HG03439 (cell line): Measurements from ENCODE around the gene PRKN.
"Not testable (repeated sequence)": the region's sequence is repeated elsewhere in the genome, so short reads cannot be mapped to it uniquely, and the experiment has no call there.

Source experiments
- ATAC-seq: cut with Tn5 transposase; IDR thresholded peaks from one replicate; pipeline ENCODE4 v1.9.1; 2021; ENCODE audit warnings: mild to moderate bottlenecking, moderate library complexity; ENCODE audit not compliant: unreplicated experiment

PRKN gene

GRCh38 chr6:161542346-161542980 is 1185.1 kb downstream of the PRKN start:
- ATAC-seq, result no peak

GRCh38 chr6:161540532-161540931 is 1187.0 kb downstream of the PRKN start:
- no peak for ATAC-seq

- no peak for ATAC-seq
These were observed 1191.3 kb downstream of the PRKN start for GRCh38 chr6:161536224-161536630.

- no peak for ATAC-seq
These were observed 1193.2 kb downstream of the PRKN start for GRCh38 chr6:161534264-161534873.

GRCh38 chr6:161533266-161533665 is 1194.3 kb downstream of the PRKN start:
- no peak for ATAC-seq

- no peak for ATAC-seq
These were observed 1195.0 kb downstream of the PRKN start for GRCh38 chr6:161532536-161532935.

GRCh38 chr6:161526794-161527193 is 1200.8 kb downstream of the PRKN start:
- ATAC-seq, result no peak

- ATAC-seq, result no peak
These were observed 1204.2 kb downstream of the PRKN start for GRCh38 chr6:161523362-161523761.

GRCh38 chr6:161522276-161522675 is 1205.3 kb downstream of the PRKN start:
- ATAC-seq, result no peak

GRCh38 chr6:161511447-161512095 is 1216.0 kb downstream of the PRKN start:
- ATAC-seq, result no peak

GRCh38 chr6:161508341-161508740 is 1219.2 kb downstream of the PRKN start:
- ATAC-seq, result no peak

GRCh38 chr6:161507375-161507774 is 1220.2 kb downstream of the PRKN start:
- ATAC-seq, result no peak

- no peak for ATAC-seq
These were observed 1224.0 kb downstream of the PRKN start for GRCh38 chr6:161503570-161503969.

- no peak for ATAC-seq
These were observed 1228.7 kb downstream of the PRKN start for GRCh38 chr6:161498881-161499280.

GRCh38 chr6:161498359-161498758 is 1229.2 kb downstream of the PRKN start:
- no peak for ATAC-seq

- no peak for ATAC-seq
These were observed 1230.6 kb downstream of the PRKN start for GRCh38 chr6:161496941-161497340.

GRCh38 chr6:161496271-161496670 is 1231.3 kb downstream of the PRKN start:
- ATAC-seq, result not testable (repeated sequence)

- no peak for ATAC-seq
These were observed 1233.0 kb downstream of the PRKN start for GRCh38 chr6:161494566-161494965.

GRCh38 chr6:161493576-161494118 is 1233.9 kb downstream of the PRKN start:
- no peak for ATAC-seq

- no peak for ATAC-seq
These were observed 1237.8 kb downstream of the PRKN start for GRCh38 chr6:161489626-161490306.

- ATAC-seq, result no peak
These were observed 1239.9 kb downstream of the PRKN start for GRCh38 chr6:161487694-161488093.

GRCh38 chr6:161487217-161487531 is 1240.4 kb downstream of the PRKN start:
- ATAC-seq, result no peak
